ENCODE measurements around the gene PACC1. TPM values are rescaled to one million over a fixed set of nuclear protein-coding genes. Genes with fewer than 3 reads are reported as not detected.

PACC1 gene
- total and polyA plus RNA-seq, 5 experiments from 2014 or later: 8.0 to 15.5 (median 10.5) TPM

DNA sequence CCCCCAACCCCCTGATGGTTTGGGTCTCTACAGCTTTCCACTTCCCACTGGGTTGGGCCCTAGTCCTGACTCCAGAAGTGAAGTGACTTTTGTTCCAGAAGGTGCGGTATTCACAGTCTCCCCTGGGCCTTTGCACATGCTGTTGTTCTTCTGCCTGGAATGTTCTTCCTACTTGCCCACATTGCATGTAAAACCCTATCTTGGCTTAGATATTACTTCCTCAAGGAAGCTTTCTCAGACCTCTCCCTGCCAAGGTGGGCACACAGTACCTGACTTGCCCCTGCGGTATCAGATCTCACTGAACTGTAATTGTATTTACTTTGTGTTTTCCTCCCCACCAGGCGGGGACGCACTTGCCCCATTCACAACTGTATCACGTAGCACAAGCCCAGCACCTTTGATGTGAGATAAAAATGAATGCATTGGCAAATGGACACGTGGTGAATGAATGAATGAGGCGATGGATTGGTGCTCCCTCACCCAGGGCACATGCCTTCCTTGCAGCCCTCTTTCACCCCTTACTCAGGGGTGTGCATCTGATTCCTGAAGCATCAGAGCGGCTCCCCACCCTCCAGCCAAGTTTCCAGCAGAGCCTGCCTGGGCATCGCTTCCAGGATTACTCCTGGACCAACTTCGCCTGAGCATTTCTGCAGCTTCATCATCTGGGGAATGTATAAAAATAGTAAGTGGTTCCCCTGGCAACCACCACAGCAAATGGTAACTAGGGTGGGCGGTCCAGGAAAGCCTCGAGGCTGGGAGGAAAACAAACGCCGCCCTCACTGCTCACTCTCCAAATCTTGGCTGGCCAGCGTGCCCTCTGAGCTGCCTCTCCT is 37.9 kb upstream of the PACC1 start:
- Mint-ChIP-seq H3K9me3 (no peaks in the 10 kb centered on the region), H3K27ac (peak overlapping the region in 2 of 10 donors; percentile 17 to 33), H3K4me1 (peaks cover 0 to 6% (median 1%) of the 10 kb centered on the region in 4 donors), H3K27me3 (no peaks in the 10 kb centered on the region), H3K36me3 (no peaks in the 10 kb centered on the region), H3K4me3 (no peak overlapping the region)
- ATAC-seq: no peak
- POLR2A ChIA-PET: interaction anchor here (0.6 kb wide), 1 partner anchor 277 kb away, joined by 4 read pairs; no protein-coding TSS in a partner anchor
- DNase-seq: no peak

DNA sequence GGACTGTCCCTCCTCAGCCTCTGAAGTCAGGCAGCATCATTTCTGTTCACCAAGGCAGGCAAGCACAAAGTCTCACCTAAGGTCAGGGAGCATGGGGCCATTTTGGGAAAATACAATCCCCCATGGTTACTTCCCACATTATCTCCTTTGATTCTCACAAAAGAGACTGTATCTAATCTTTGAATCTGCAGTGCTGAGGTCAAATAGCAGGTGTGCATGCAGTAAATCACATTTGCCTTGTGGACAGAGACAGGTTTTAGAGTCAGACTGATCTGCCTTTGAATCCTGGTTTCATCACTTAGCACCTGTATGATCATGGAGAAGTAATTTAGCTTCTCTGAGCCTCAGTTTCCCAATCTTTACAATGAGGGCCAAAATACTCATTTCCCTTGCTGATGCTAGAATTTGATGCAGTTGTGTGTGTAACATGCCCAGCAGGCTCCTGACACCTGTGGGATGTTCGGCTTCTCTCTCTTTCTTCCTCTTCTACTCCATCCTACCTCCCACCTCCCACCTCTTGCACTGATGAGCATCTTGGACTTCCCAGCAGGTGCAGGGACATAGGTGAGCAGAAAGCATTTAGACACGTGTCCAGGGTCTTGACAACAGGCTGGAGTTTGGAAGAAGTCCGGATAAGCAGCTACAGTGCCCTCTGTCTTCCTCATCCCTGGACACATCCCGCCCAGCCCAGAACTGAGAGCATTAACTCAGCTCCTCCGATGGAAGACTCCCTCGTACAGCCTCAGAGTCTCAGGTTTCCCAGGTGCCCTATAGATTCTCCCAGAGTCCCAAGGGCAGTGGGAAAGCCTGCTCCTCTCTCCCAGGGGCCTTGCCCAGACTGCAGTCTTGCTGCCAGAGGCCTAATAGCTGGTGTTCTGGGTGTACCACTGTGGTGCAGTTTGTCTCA is 37.0 kb upstream of the PACC1 start:
- Mint-ChIP-seq H3K27ac (peak overlapping the region in 2 of 10 donors; percentile 12 to 63), H3K27me3 (no peaks in the 10 kb centered on the region), H3K36me3 (peaks cover 0 to under 1% (median 0%) of the 10 kb centered on the region in 3 donors), H3K4me1 (peaks cover 0 to 6% (median 1%) of the 10 kb centered on the region in 4 donors), H3K4me3 (no peak overlapping the region), H3K9me3 (no peaks in the 10 kb centered on the region)
- ATAC-seq (no peak), DNase-seq (no peak)
- POLR2A ChIA-PET: no interaction called here

GRCh38 chr1:212450331-212450881 is 35.7 kb upstream of the PACC1 start:
- H3K9me3 Mint-ChIP-seq: no peaks in the 10 kb centered on the region
- POLR2A ChIA-PET: no interaction called here
- H3K4me3 Mint-ChIP-seq: no peak overlapping the region
- ATAC-seq: no peak
- H3K27me3 Mint-ChIP-seq: no peaks in the 10 kb centered on the region
- H3K4me1 Mint-ChIP-seq: peaks cover 0 to 6% (median 0%) of the 10 kb centered on the region in 4 donors
- peaks cover 0 to 11% (median 0%) of the 10 kb centered on the region in 3 donors for H3K36me3 Mint-ChIP-seq
- no peak for DNase-seq
- H3K27ac Mint-ChIP-seq: peak overlapping the region in 1 of 10 donors; percentile 39

GRCh38 chr1:212447478-212447877 is 32.8 kb upstream of the PACC1 start:
- Mint-ChIP-seq H3K36me3 (peaks cover 0 to 31% (median 6%) of the 10 kb centered on the region in 3 donors), H3K27ac (peak overlapping the region in 4 of 10 donors; percentile 7 to 67 (median 46)), H3K4me1 (no peaks in the 10 kb centered on the region), H3K4me3 (no peak overlapping the region), H3K27me3 (no peaks in the 10 kb centered on the region), H3K9me3 (no peaks in the 10 kb centered on the region)
- POLR2A ChIA-PET: no interaction called here
- ATAC-seq: no peak
- no peak for DNase-seq

DNA sequence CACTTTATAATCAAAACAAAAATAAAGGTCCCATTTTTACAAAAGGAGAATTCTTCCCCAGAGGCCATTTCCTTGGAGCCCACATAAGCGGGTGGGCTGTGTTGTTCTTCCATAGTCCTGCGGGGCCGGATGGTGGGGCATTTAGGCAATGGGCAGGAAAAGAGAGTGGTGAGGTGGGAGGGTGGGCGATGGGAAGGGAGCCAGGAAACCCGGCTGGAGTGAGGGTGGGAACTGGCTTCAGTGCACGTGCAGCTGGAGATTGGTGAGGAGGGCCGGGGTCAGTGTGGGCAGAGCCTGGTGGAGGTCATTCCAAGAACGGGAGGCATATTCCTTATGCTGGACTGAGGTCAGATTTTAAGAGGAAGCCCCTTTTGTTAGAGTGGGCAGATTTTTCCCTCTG is 31.6 kb upstream of the PACC1 start:
- POLR2A ChIA-PET: no interaction called here
- Mint-ChIP-seq H3K27ac (peak overlapping the region in 1 of 10 donors; percentile 34), H3K4me3 (no peak overlapping the region), H3K9me3 (no peaks in the 10 kb centered on the region), H3K36me3 (peaks cover 0 to 31% (median 6%) of the 10 kb centered on the region in 3 donors), H3K27me3 (no peaks in the 10 kb centered on the region), H3K4me1 (peaks cover 0 to 1% (median 0%) of the 10 kb centered on the region in 4 donors)
- ATAC-seq: no peak
- DNase-seq: no peak

DNA sequence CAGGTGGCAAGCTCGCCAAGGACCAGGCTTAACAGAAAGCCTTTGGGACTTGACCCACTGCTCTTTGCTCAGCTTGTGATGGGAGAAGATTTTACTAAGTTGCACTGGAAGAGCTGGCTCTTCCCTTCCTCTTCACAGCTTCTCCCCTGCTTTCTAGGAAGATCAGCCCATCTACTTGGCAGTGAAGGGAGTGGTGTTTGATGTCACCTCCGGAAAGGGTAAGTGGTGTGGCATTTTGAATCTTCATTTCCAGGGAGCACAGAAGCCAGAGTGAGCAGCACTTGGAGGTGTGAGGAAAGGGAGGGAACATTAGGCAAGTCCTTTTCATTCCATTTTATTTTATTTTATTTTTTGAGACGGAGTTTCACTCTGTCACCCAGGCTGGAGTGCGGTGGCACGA is 27.7 kb upstream of the PACC1 start:
- H3K9me3 Mint-ChIP-seq: no peaks in the 10 kb centered on the region
- peaks cover 0 to 32% (median 6%) of the 10 kb centered on the region in 3 donors for H3K36me3 Mint-ChIP-seq
- POLR2A ChIA-PET: no interaction called here
- peaks cover 0 to 6% (median 2%) of the 10 kb centered on the region in 4 donors for H3K4me1 Mint-ChIP-seq
- no peak overlapping the region for H3K4me3 Mint-ChIP-seq
- H3K27me3 Mint-ChIP-seq: no peaks in the 10 kb centered on the region
- no peak for ATAC-seq
- DNase-seq: no peak
- H3K27ac Mint-ChIP-seq: no peak overlapping the region

- Mint-ChIP-seq H3K9me3 (no peaks in the 10 kb centered on the region), H3K36me3 (peaks cover 0 to 21% (median 6%) of the 10 kb centered on the region in 3 donors), H3K27ac (no peak overlapping the region), H3K4me3 (no peak overlapping the region), H3K4me1 (peaks cover 0 to 14% (median 5%) of the 10 kb centered on the region in 4 donors), H3K27me3 (no peaks in the 10 kb centered on the region)
- POLR2A ChIA-PET: no interaction called here
- ATAC-seq: no peak
- DNase-seq: no peak
Observed at GRCh38 chr1:212440419-212440818, 25.7 kb upstream of the PACC1 start.

DNA sequence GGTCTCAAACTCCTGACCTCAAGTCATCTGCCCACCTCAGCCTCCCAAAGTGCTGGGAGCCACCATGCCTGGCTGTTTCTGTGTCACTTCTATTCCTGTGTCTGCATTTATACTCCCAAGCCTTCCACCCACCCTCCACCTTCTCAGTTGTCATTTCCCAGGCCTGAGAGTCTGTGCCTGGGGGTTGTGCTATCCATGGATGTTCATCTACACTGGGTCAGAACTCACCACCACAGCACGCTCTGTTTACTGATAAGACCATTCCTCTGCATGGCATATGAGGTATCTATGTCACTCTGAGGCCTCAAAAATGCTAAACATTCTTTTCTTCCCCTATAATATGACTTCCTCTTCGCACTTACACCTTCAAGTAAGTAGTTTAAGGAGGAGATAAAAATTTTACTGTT is 24.1 kb upstream of the PACC1 start:
- H3K36me3 Mint-ChIP-seq: peaks cover 0 to 8% (median 0%) of the 10 kb centered on the region in 3 donors
- H3K4me1 Mint-ChIP-seq: peaks cover 7 to 25% (median 12%) of the 10 kb centered on the region in 4 donors
- H3K9me3 Mint-ChIP-seq: no peaks in the 10 kb centered on the region
- peak overlapping the region in 1 of 10 donors; percentile 24 for H3K4me3 Mint-ChIP-seq
- DNase-seq (no peak), ATAC-seq (no peak)
- H3K27me3 Mint-ChIP-seq: no peaks in the 10 kb centered on the region
- POLR2A ChIA-PET: no interaction called here
- H3K27ac Mint-ChIP-seq: peak overlapping the region in 1 of 10 donors; percentile 60

DNA sequence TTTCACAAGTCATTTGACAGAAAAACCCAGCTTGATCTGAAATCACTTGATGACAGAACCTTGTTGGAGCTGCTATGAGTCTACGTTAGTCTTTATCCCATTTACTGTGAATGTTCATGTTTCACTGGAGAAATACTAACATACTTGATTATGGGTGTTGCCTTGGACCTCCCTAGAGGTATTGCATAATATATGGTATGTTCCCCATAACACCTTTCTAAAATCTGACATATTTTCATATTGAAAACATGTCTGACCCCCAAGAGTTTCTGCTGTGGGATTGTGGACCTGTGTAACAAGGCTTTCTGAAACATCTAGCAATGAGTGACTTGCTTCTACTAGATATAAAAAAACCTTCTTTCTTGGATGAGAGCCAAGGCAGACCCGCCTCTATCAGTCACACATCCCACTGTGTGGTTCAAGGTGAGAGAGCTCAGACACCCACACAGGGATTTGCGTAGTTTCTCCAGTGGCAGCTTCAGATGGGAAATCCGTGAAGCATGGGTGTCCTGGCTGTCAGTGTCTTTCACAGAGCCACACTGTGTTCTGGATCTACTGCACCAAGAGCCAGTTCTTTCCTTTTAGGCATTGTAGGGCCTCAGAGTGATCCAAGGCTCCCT is 22.6 kb upstream of the PACC1 start:
- no peaks in the 10 kb centered on the region for H3K9me3 Mint-ChIP-seq
- no peaks in the 10 kb centered on the region for H3K27me3 Mint-ChIP-seq
- DNase-seq (no peak), ATAC-seq (no peak)
- POLR2A ChIA-PET: no interaction called here
- H3K27ac Mint-ChIP-seq: peak overlapping the region in 1 of 10 donors; percentile 14
- no peak overlapping the region for H3K4me3 Mint-ChIP-seq
- H3K4me1 Mint-ChIP-seq: peaks cover 10 to 32% (median 19%) of the 10 kb centered on the region in 4 donors
- H3K36me3 Mint-ChIP-seq: peaks cover 0 to 2% (median 0%) of the 10 kb centered on the region in 3 donors

GRCh38 chr1:212434992-212435391 is 20.3 kb upstream of the PACC1 start:
- peak overlapping the region in 1 of 10 donors; percentile 24 for H3K4me3 Mint-ChIP-seq
- no peak for ATAC-seq

DNA sequence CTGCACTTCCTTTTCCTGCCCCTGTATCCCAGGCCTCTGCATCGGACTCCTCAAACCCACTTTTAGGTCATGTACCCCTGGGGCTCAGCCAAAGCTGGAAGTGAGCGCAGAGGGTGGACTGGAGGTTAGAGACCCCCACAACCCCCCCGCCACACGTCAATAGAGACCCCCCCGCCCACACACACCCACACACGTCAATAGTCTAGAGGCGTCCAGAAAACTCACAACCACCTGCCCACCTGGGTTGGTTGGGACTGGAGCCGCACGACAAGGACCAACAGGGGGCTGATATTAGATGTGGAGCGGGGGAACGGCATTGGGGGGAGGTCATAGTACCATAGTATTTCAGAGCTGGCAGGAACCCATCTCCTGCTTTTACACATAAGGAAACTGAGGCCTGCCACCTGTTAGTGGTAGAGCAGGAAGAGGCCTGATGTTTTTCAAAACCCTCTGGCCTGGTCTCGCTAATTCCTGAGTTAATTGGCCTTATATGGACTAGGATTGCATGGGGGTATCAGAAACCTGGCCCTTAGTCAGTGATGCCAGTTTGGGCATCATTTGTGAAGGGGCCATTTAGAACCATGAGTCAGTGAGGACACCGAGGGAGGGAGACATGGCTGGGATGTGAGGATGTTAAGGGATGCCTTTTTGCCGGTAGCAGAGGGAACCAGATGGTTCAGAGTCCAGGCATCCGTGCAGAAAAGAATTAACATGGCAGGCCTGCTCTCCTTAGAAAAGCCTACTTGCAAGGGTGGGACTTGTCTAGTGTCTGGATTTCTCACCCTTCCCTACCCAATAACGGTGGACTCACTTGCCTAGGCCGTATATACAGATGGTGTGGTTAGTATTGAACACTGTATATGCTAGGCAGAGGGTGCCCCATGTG is 19.1 kb upstream of the PACC1 start:
- Mint-ChIP-seq H3K27me3 (no peaks in the 10 kb centered on the region), H3K27ac (peak overlapping the region in 7 of 10 donors; percentile 1 to 84 (median 60)), H3K4me1 (peaks cover 14 to 36% (median 26%) of the 10 kb centered on the region in 4 donors), H3K36me3 (no peaks in the 10 kb centered on the region), H3K4me3 (peak overlapping the region; percentile 60 to 84 (median 76)), H3K9me3 (no peaks in the 10 kb centered on the region)
- ATAC-seq (no peak), DNase-seq (no peak)
- POLR2A ChIA-PET: interaction anchor here (2.1 kb wide), 1 partner anchor 148 kb away, joined by 12 read pairs; the partner anchor contains the start of gene PPP2R5A

More at GRCh38 chr1:212434992-212435391, 20.3 kb upstream of the PACC1 start:
- no peaks in the 10 kb centered on the region for H3K27me3 Mint-ChIP-seq
- no peak overlapping the region for H3K27ac Mint-ChIP-seq
- no peak for DNase-seq
- H3K9me3 Mint-ChIP-seq: no peaks in the 10 kb centered on the region
- POLR2A ChIA-PET: no interaction called here
- H3K4me1 Mint-ChIP-seq: peaks cover 14 to 38% (median 26%) of the 10 kb centered on the region in 4 donors
- H3K36me3 Mint-ChIP-seq: peaks cover 0 to under 1% (median 0%) of the 10 kb centered on the region in 3 donors

Data from naive thymus-derived CD8-positive, alpha-beta T cell (primary cell).